Skeletal muscle satellite cell (primary cell): ENCODE data around the gene SNAI1.
"Not testable (repeated sequence)": the region's sequence is repeated elsewhere in the genome, so short reads cannot be mapped to it uniquely, and the experiment has no call there.

Experiments
- H3K27me3 ChIP-seq: 2 replicates; pipeline ENCODE4 v1.7.0; 2013; ENCODE audit warnings: low read length; ENCODE audit not compliant: control insufficient read depth, insufficient read depth
- H3K36me3 ChIP-seq: 2 replicates; pipeline ENCODE4 v1.7.0; 2013; ENCODE audit warnings: mild to moderate bottlenecking, control low read depth, low read length; ENCODE audit not compliant: insufficient read depth
- H3K4me1 ChIP-seq: 2 replicates; pipeline ENCODE4 v1.7.0; 2013; ENCODE audit warnings: low read length; ENCODE audit not compliant: control insufficient read depth, insufficient read depth
- H3K4me2 ChIP-seq: 2 replicates; pipeline ENCODE4 v1.7.0; 2013; ENCODE audit warnings: mild to moderate bottlenecking, low read length
- H3K4me3 ChIP-seq: 2 replicates; pipeline ENCODE4 v1.7.0; 2013; ENCODE audit warnings: low read length
- H3K9ac ChIP-seq: 2 replicates; pipeline ENCODE4 v1.7.0; 2013; ENCODE audit warnings: mild to moderate bottlenecking, low read depth, low read length, moderate library complexity
- H3K9me3 ChIP-seq: replicated peaks from 2 replicates; pipeline ENCODE4 v1.7.0; 2013; ENCODE audit warnings: mild to moderate bottlenecking, control low read depth, low read length

Gene SNAI1

GRCh38 chr20:49965781-49966305, 16.9 kb upstream of the SNAI1 start:
- H3K4me2 ChIP-seq = no peak overlapping the region
- peaks cover 8% of the 10 kb centered on the region for H3K4me1 ChIP-seq
- no peaks in the 10 kb centered on the region for H3K36me3 ChIP-seq
- no peaks in the 10 kb centered on the region for H3K9me3 ChIP-seq
- no peak overlapping the region for H3K4me3 ChIP-seq
- H3K9ac ChIP-seq = no peak overlapping the region
- no peaks in the 10 kb centered on the region for H3K27me3 ChIP-seq

GRCh38 chr20:49966861-49967260, 15.9 kb upstream of the SNAI1 start:
- H3K9ac ChIP-seq = no peak overlapping the region
- H3K4me1 ChIP-seq = peaks cover 8% of the 10 kb centered on the region
- no peaks in the 10 kb centered on the region for H3K36me3 ChIP-seq
- no peak overlapping the region for H3K4me3 ChIP-seq
- no peaks in the 10 kb centered on the region for H3K9me3 ChIP-seq
- no peaks in the 10 kb centered on the region for H3K27me3 ChIP-seq
- H3K4me2 ChIP-seq = no peak overlapping the region

GRCh38 chr20:49969234-49969633, 13.5 kb upstream of the SNAI1 start:
- no peak overlapping the region for H3K4me3 ChIP-seq
- H3K27me3 ChIP-seq = no peaks in the 10 kb centered on the region
- H3K9ac ChIP-seq = no peak overlapping the region
- H3K4me2 ChIP-seq = no peak overlapping the region
- H3K4me1 ChIP-seq = peaks cover 8% of the 10 kb centered on the region
- H3K9me3 ChIP-seq = no peaks in the 10 kb centered on the region
- no peaks in the 10 kb centered on the region for H3K36me3 ChIP-seq

GRCh38 chr20:49969946-49970345, 12.8 kb upstream of the SNAI1 start:
- H3K4me2 ChIP-seq = no peak overlapping the region
- no peaks in the 10 kb centered on the region for H3K27me3 ChIP-seq
- peaks cover 8% of the 10 kb centered on the region for H3K4me1 ChIP-seq
- no peaks in the 10 kb centered on the region for H3K36me3 ChIP-seq
- H3K9me3 ChIP-seq = no peaks in the 10 kb centered on the region
- H3K9ac ChIP-seq = no peak overlapping the region
- H3K4me3 ChIP-seq = no peak overlapping the region

- Histone ChIP-seq H3K4me3 (no peak overlapping the region), H3K9ac (no peak overlapping the region), H3K9me3 (no peaks in the 10 kb centered on the region), H3K4me2 (no peak overlapping the region), H3K27me3 (no peaks in the 10 kb centered on the region), H3K4me1 (peaks cover 8% of the 10 kb centered on the region), H3K36me3 (no peaks in the 10 kb centered on the region)
These were observed 12.3 kb upstream of the SNAI1 start for GRCh38 chr20:49970498-49970897.

- H3K9me3 ChIP-seq = no peaks in the 10 kb centered on the region
These were observed 8.8 kb upstream of the SNAI1 start for GRCh38 chr20:49973981-49974380.

GRCh38 chr20:49976542-49976941, 6.2 kb upstream of the SNAI1 start:
- no peak overlapping the region for H3K9ac ChIP-seq
- no peak overlapping the region for H3K4me2 ChIP-seq
- no peak overlapping the region for H3K4me3 ChIP-seq
- no peaks in the 10 kb centered on the region for H3K36me3 ChIP-seq
- peaks cover 6% of the 10 kb centered on the region for H3K4me1 ChIP-seq
- no peaks in the 10 kb centered on the region for H3K9me3 ChIP-seq
- H3K27me3 ChIP-seq = no peaks in the 10 kb centered on the region

More at GRCh38 chr20:49973981-49974380, 8.8 kb upstream of the SNAI1 start:
- Histone ChIP-seq H3K4me2 (no peak overlapping the region), H3K4me1 (peaks cover 10% of the 10 kb centered on the region), H3K36me3 (no peaks in the 10 kb centered on the region), H3K4me3 (no peak overlapping the region), H3K9ac (no peak overlapping the region), H3K27me3 (no peaks in the 10 kb centered on the region)

- H3K27me3 ChIP-seq, H3K9ac ChIP-seq, H3K9me3 ChIP-seq, H3K36me3 ChIP-seq, H3K4me2 ChIP-seq, H3K4me3 ChIP-seq: not testable (repeated sequence)
- peaks cover 14% of the 10 kb centered on the region for H3K4me1 ChIP-seq
These were observed 5.0 kb upstream of the SNAI1 start for GRCh38 chr20:49977740-49978139.

- Histone ChIP-seq H3K27me3 (no peaks in the 10 kb centered on the region), H3K9ac (no peak overlapping the region), H3K4me2 (peak overlapping the region; percentile 80), H3K4me3 (no peak overlapping the region), H3K36me3 (no peaks in the 10 kb centered on the region), H3K9me3 (no peaks in the 10 kb centered on the region), H3K4me1 (peaks cover 20% of the 10 kb centered on the region)
These were observed 4.1 kb upstream of the SNAI1 start for GRCh38 chr20:49978685-49979029.

- Histone ChIP-seq H3K36me3 (no peaks in the 10 kb centered on the region), H3K4me2 (peak overlapping the region; percentile 80), H3K9me3 (no peaks in the 10 kb centered on the region), H3K4me1 (peaks cover 23% of the 10 kb centered on the region), H3K9ac (no peak overlapping the region), H3K27me3 (no peaks in the 10 kb centered on the region), H3K4me3 (peak overlapping the region; percentile 58)
These were observed 3.5 kb upstream of the SNAI1 start for GRCh38 chr20:49979030-49979832.

GRCh38 chr20:49980140-49981008, 2.4 kb upstream of the SNAI1 start:
- Histone ChIP-seq H3K9me3 (no peaks in the 10 kb centered on the region), H3K4me1 (peaks cover 30% of the 10 kb centered on the region), H3K27me3 (no peaks in the 10 kb centered on the region), H3K4me3 (no peak overlapping the region), H3K9ac (no peak overlapping the region), H3K36me3 (no peaks in the 10 kb centered on the region), H3K4me2 (no peak overlapping the region)
